Keratinocyte (primary cell): Measurements from ENCODE around the gene FMNL2. TPM values are rescaled to one million over a fixed set of nuclear protein-coding genes. Genes with fewer than 3 reads are reported as not detected.

ENCODE experiments used
- DNase-seq: peaks from one replicate; pipeline ENCODE4 v3.0.0-alpha.2; 2011; ENCODE audit warnings: low read depth, missing footprints, low spot score
- FAIRE-seq: peaks from 2 replicates; lab custom pipeline; 2011; peaks lifted over from hg19 to GRCh38; lab: Jason Lieb, UNC
- H2AFZ ChIP-seq: 2 replicates; pipeline ENCODE4 v1.6.0; 2012; ENCODE audit warnings: low read length, control low read depth, inconsistent platforms; ENCODE audit not compliant: control insufficient read depth
- H3K27ac ChIP-seq: 2 replicates; pipeline ENCODE4 v1.5.1; 2011; ENCODE audit warnings: low read length; ENCODE audit not compliant: control insufficient read depth, insufficient read depth
- H3K27me3 ChIP-seq: 3 replicates; pipeline ENCODE4 v1.6.0; 2011; ENCODE audit warnings: low read length; ENCODE audit not compliant: control insufficient read depth, insufficient read depth; ENCODE audit errors: extremely low read depth
- H3K36me3 ChIP-seq, 2 experiments: 2 replicates in 1 of 2; 3 replicates in 1 of 2; pipeline ENCODE4 v1.5.1; 2011; ENCODE audit warnings: low read length in 2 of 2, mild to moderate bottlenecking in 1 of 2; ENCODE audit not compliant: control insufficient read depth in 2 of 2, insufficient read depth in 2 of 2; ENCODE audit errors: extremely low read depth in 1 of 2
- H3K4me1 ChIP-seq: 3 replicates; pipeline ENCODE4 v1.5.1; 2011; ENCODE audit warnings: low read length; ENCODE audit not compliant: control insufficient read depth, insufficient read depth; ENCODE audit errors: extremely low read depth
- H3K4me2 ChIP-seq: 3 replicates; pipeline ENCODE4 v1.6.0; 2011; ENCODE audit warnings: low read depth, low read length; ENCODE audit not compliant: control insufficient read depth, insufficient read depth; ENCODE audit errors: extremely low read depth
- H3K4me3 ChIP-seq, 3 experiments: fragments of 200-600 bp in 1 of 3; sonication (generic) in 1 of 3; 2 replicates in 2 of 3; 3 replicates in 1 of 3; pipeline ENCODE4 v1.5.1; 2011 to 2016; ENCODE audit warnings: low read length in 3 of 3, mild to moderate bottlenecking in 3 of 3, control low read depth in 2 of 3, inconsistent platforms in 1 of 3, low read depth in 1 of 3, mixed read lengths in 1 of 3, mixed run types in 1 of 3, moderate library complexity in 1 of 3; ENCODE audit not compliant: control insufficient read depth in 2 of 3, insufficient read depth in 2 of 3; ENCODE audit errors: extremely low read depth in 1 of 3
- H3K79me2 ChIP-seq: 2 replicates; pipeline ENCODE4 v1.6.0; 2012; ENCODE audit warnings: low read length; ENCODE audit not compliant: control insufficient read depth, insufficient read depth
- H3K9ac ChIP-seq: 3 replicates; pipeline ENCODE4 v1.6.0; 2011; ENCODE audit warnings: low read length; ENCODE audit not compliant: control insufficient read depth, insufficient read depth; ENCODE audit errors: extremely low read depth
- H3K9me1 ChIP-seq: 3 replicates; pipeline ENCODE4 v1.6.0; 2011; ENCODE audit warnings: low read length; ENCODE audit not compliant: control insufficient read depth, insufficient read depth; ENCODE audit errors: extremely low read depth
- H3K9me3 ChIP-seq: 2 replicates; pipeline ENCODE4 v1.5.1; 2012; ENCODE audit warnings: low read depth, low read length; ENCODE audit not compliant: control insufficient read depth
- H4K20me1 ChIP-seq: 3 replicates; pipeline ENCODE4 v1.6.0; 2011; ENCODE audit warnings: low read length; ENCODE audit not compliant: control insufficient read depth, insufficient read depth; ENCODE audit errors: extremely low read depth
- CTCF ChIP-seq, 3 experiments: IDR thresholded peaks in 1 of 3; conservative IDR thresholded peaks in 1 of 3; optimal IDR thresholded peaks in 1 of 3; 2 replicates in 2 of 3; 3 replicates in 1 of 3; pipeline versions ENCODE3 to v1.5.1; 2011; ENCODE audit warnings: low read length in 3 of 3, mild to moderate bottlenecking in 3 of 3, moderate library complexity in 2 of 3, control low read depth in 1 of 3, inconsistent platforms in 1 of 3; ENCODE audit not compliant: insufficient read depth in 2 of 3; ENCODE audit errors: extremely low read depth in 1 of 3
- EZH2 ChIP-seq: IDR thresholded peaks from one replicate; pipeline ENCODE4 v1.6.1; 2012; ENCODE audit warnings: inconsistent platforms, mild to moderate bottlenecking, low read length, moderate library complexity
- dilution Hi-C: fragments of 300-500 bp; cut with MboI; formaldehyde crosslinking; loops from one replicate; pipeline ENCODE4 v1.7.0; 2020; ENCODE audit warnings: low sequenced_read_pairs; ENCODE audit not compliant: extremely low pct_ligation_motif_present
- polyA plus RNA-seq, 5 experiments: library from polyadenylated mRNA; depleted of rRNA in 3 of 5; stranded (reverse) in 3 of 5; stranded (forward) in 1 of 5; unstranded in 1 of 5; fragments of >200 nt; gene quantifications; 1 replicate in 1 of 5; 2 replicates in 3 of 5; 3 replicates in 1 of 5; pipeline versions ENCODE4 v1.2.1 to v1.2.3, GENCODE V29; 2011 to 2012; ENCODE audit warnings: missing spikeins in 2 of 5, low read depth in 1 of 5, low replicate concordance in 1 of 5

The FMNL2 gene
- polyA plus RNA-seq, 1 donor (not counting 4 experiments of a cell fraction or from before 2014, with no cell fraction given), result 62.7 TPM

- Histone ChIP-seq H3K4me2 (no peak overlapping the region), H3K4me1 (no peaks in the 10 kb centered on the region), H3K9me1 (no peaks in the 10 kb centered on the region), H3K9ac (no peak overlapping the region), H3K36me3 (peaks cover 21 to 28% of the 10 kb centered on the region in 2 experiments), H3K9me3 (no peaks in the 10 kb centered on the region), H2AFZ (no peak overlapping the region), H4K20me1 (no peaks in the 10 kb centered on the region), H3K79me2 (no peaks in the 10 kb centered on the region), H3K27me3 (no peaks in the 10 kb centered on the region), H3K27ac (no peak overlapping the region), H3K4me3 (no peak overlapping the region)
- FAIRE-seq (no peak), DNase-seq (no peak)
- TF ChIP-seq CTCF (optimal IDR thresholded peaks at IDR 0.05 in 1 of 3, IDR thresholded peaks at IDR 0.05 in 1 of 3, conservative IDR thresholded peaks at IDR 0.05 in 1 of 3; ENCODE audit: extremely low read depth in 1 of 3, insufficient read depth in 2 of 3, low read length in 3 of 3) (no peak), EZH2 (no peak)
- dilution Hi-C loops, result no loop called here
Observed at GRCh38 chr2:152615177-152615576, 280.2 kb downstream of the FMNL2 start.

GRCh38 chr2:152617456-152618192 lies 282.6 kb downstream of the FMNL2 start:
- TF ChIP-seq EZH2, result no peak
- no peak for TF ChIP-seq CTCF (optimal IDR thresholded peaks at IDR 0.05 in 1 of 3, IDR thresholded peaks at IDR 0.05 in 1 of 3, conservative IDR thresholded peaks at IDR 0.05 in 1 of 3; ENCODE audit: extremely low read depth in 1 of 3, insufficient read depth in 2 of 3, low read length in 3 of 3)
- Histone ChIP-seq H4K20me1 (no peaks in the 10 kb centered on the region), H3K9me3 (no peaks in the 10 kb centered on the region), H3K79me2 (no peaks in the 10 kb centered on the region), H3K27ac (no peak overlapping the region), H3K4me2 (no peak overlapping the region), H3K27me3 (no peaks in the 10 kb centered on the region), H2AFZ (no peak overlapping the region), H3K9ac (no peak overlapping the region), H3K4me1 (no peaks in the 10 kb centered on the region), H3K4me3 (no peak overlapping the region), H3K36me3 (peaks cover 25 to 38% of the 10 kb centered on the region in 2 experiments), H3K9me1 (no peaks in the 10 kb centered on the region)
- dilution Hi-C loops, result no loop called here
- FAIRE-seq (no peak), DNase-seq (no peak)
